Endothelial cell of umbilical vein (primary cell): ENCODE results near the gene FGF12. TPM values are rescaled to one million over a fixed set of nuclear protein-coding genes. Genes with fewer than 3 reads are reported as not detected.

Experiments
- BruUV-seq: library from RNA; stranded (reverse); fragments of 400-500 nt; replicated peaks from 2 replicates; lab custom pipeline; 2021; lab: Mats Ljungman, UMichigan
- CTCF ChIA-PET: fragments of 300-600, 350-600 bp; sonication (Branson Sonifier 250); formaldehyde crosslinking; loops from one replicate; lab custom pipeline; 2021; ENCODE audit warnings: antibody characterized with exemption, inconsistent platforms; lab: Charles Lee
- POLR2A ChIA-PET: fragments of 300-600, 350-600 bp; sonication (Branson Sonifier 250); formaldehyde crosslinking; loops from one replicate; lab custom pipeline; 2021; ENCODE audit warnings: antibody characterized with exemption, inconsistent platforms; lab: Charles Lee
- DNase-seq: peaks from one replicate; pipeline ENCODE4 v3.0.0-alpha.2; 2011; ENCODE audit warnings: low read depth, low spot score
- FAIRE-seq: peaks from 2 replicates; lab custom pipeline; 2011; peaks lifted over from hg19 to GRCh38; lab: Jason Lieb, UNC
- H2AFZ ChIP-seq: 2 replicates; pipeline ENCODE4 v1.6.0; 2012; ENCODE audit warnings: low read depth, low read length, control low read depth, inconsistent platforms
- H3K27ac ChIP-seq: 2 replicates; pipeline ENCODE4 v1.5.1; 2011; ENCODE audit warnings: low read depth, mild to moderate bottlenecking, control low read depth, low read length, moderate library complexity; ENCODE audit not compliant: insufficient read depth
- H3K27me3 ChIP-seq, 2 experiments: 2 replicates each; pipeline versions ENCODE4 v1.6.0 to v1.6.1; 2011; ENCODE audit warnings: low read length in 2 of 2, mixed read lengths in 1 of 2; ENCODE audit not compliant: control insufficient read depth in 2 of 2, insufficient read depth in 2 of 2
- H3K36me3 ChIP-seq, 2 experiments: 2 replicates in 1 of 2; 3 replicates in 1 of 2; pipeline ENCODE4 v1.5.1; 2011; ENCODE audit warnings: low read length in 2 of 2, mild to moderate bottlenecking in 1 of 2, moderate library complexity in 1 of 2; ENCODE audit not compliant: control insufficient read depth in 2 of 2, insufficient read depth in 2 of 2; ENCODE audit errors: extremely low read depth in 1 of 2
- H3K4me1 ChIP-seq: 3 replicates; pipeline ENCODE4 v1.5.1; 2011; ENCODE audit warnings: mild to moderate bottlenecking, low read length; ENCODE audit not compliant: control insufficient read depth, insufficient read depth; ENCODE audit errors: extremely low read depth
- H3K4me2 ChIP-seq: 2 replicates; pipeline ENCODE4 v1.6.1; 2011; ENCODE audit warnings: low read length, control low read depth, mixed read lengths; ENCODE audit not compliant: insufficient read depth
- H3K4me3 ChIP-seq, 3 experiments: fragments of 200-600 bp in 1 of 3; sonication (generic), shearing (Covaris generic) in 1 of 3; replicated peaks in 1 of 3; 2 replicates each; pipeline ENCODE4 v1.5.1; 2011 to 2016; ENCODE audit warnings: control low read depth in 3 of 3, low read length in 3 of 3, mild to moderate bottlenecking in 2 of 3, inconsistent platforms in 1 of 3, low read depth in 1 of 3, moderate library complexity in 1 of 3; ENCODE audit not compliant: insufficient read depth in 1 of 3
- H3K79me2 ChIP-seq: 2 replicates; pipeline ENCODE4 v1.6.0; 2012; ENCODE audit warnings: low read length, inconsistent platforms; ENCODE audit not compliant: control insufficient read depth, insufficient read depth
- H3K9ac ChIP-seq: replicated peaks from 2 replicates; pipeline ENCODE3; 2011; ENCODE audit warnings: low read length, control low read depth; ENCODE audit not compliant: insufficient read depth; ENCODE audit errors: extremely low read depth
- H3K9me1 ChIP-seq: replicated peaks from 3 replicates; pipeline ENCODE4 v1.6.0; 2011; ENCODE audit warnings: mild to moderate bottlenecking, low read length; ENCODE audit not compliant: control insufficient read depth, insufficient read depth; ENCODE audit errors: extremely low read depth
- H3K9me3 ChIP-seq: replicated peaks from 2 replicates; pipeline ENCODE4 v1.5.1; 2012; ENCODE audit warnings: low read length, inconsistent platforms; ENCODE audit not compliant: control insufficient read depth, insufficient read depth
- H4K20me1 ChIP-seq: replicated peaks from 2 replicates; pipeline ENCODE3; 2011; ENCODE audit warnings: mild to moderate bottlenecking, low read length; ENCODE audit not compliant: control insufficient read depth, insufficient read depth; ENCODE audit errors: extremely low read depth
- EZH2 ChIP-seq: IDR thresholded peaks from 2 replicates; pipeline ENCODE4 v1.6.1; 2012; ENCODE audit warnings: borderline replicate concordance, low read depth, mild to moderate bottlenecking, moderate library complexity, low read length, inconsistent platforms; ENCODE audit not compliant: severe bottlenecking
- FOS ChIP-seq: IDR thresholded peaks from 2 replicates; pipeline ENCODE4 v1.6.1; 2011; ENCODE audit warnings: mild to moderate bottlenecking, low read length, moderate library complexity, borderline replicate concordance; ENCODE audit not compliant: insufficient read depth
- GATA2 ChIP-seq: IDR thresholded peaks from 2 replicates; pipeline ENCODE4 v1.7.0; 2011; ENCODE audit warnings: low read depth, mild to moderate bottlenecking, moderate library complexity, mixed read lengths, low read length; ENCODE audit not compliant: insufficient read length, insufficient read depth
- JUN ChIP-seq: IDR thresholded peaks from 2 replicates; pipeline ENCODE4 v1.6.1; 2011; ENCODE audit warnings: borderline replicate concordance, low read depth; ENCODE audit not compliant: insufficient read length, insufficient read depth
- MYC ChIP-seq: IDR thresholded peaks from one replicate; pipeline ENCODE4 v1.6.1; 2011; ENCODE audit warnings: mild to moderate bottlenecking, low read depth, low read length
- POLR2A ChIP-seq: IDR thresholded peaks from 2 replicates; pipeline ENCODE4 v1.6.1; 2012; ENCODE audit warnings: low read depth, mild to moderate bottlenecking, control low read depth, low read length
- POLR2AphosphoS5 ChIP-seq: IDR thresholded peaks from 2 replicates; pipeline ENCODE4 v1.6.1; 2012; ENCODE audit warnings: low read depth, mild to moderate bottlenecking, control low read depth, low read length, moderate library complexity; ENCODE audit not compliant: insufficient read depth
- dilution Hi-C: fragments of 300-500 bp; cut with MboI; formaldehyde crosslinking; loops from one replicate; pipeline ENCODE4 v1.15.0; 2019; ENCODE audit warnings: low sequenced_read_pairs; ENCODE audit not compliant: extremely low pct_ligation_motif_present
- intact Hi-C: fragments of 100-400 bp; cut with micrococcal nuclease; formaldehyde crosslinking; loops from one replicate; pipeline ENCODE4 v1.10.0; 2022
- polyA plus RNA-seq, 4 experiments: library from polyadenylated mRNA; depleted of rRNA in 3 of 4; stranded (reverse) in 3 of 4; unstranded in 1 of 4; fragments of >200 nt; gene quantifications; 2 replicates each; pipeline versions ENCODE4 v1.2.1 to v1.2.3, GENCODE V29; 2011 to 2012; ENCODE audit warnings: missing spikeins in 1 of 4
- total RNA-seq: library from RNA; stranded (reverse); gene quantifications from 2 replicates; pipeline ENCODE4 v1.2.3, GENCODE V29; 2021
- TF ChIP-seq, protein P1 (sequence below): IDR thresholded peaks from 2 replicates; pipeline ENCODE4 v1.6.1; 2011; ENCODE audit not compliant: insufficient read depth, insufficient read length
- TF ChIP-seq, protein P2 (sequence below), 2 donors: IDR thresholded peaks; 1 replicate in 1 of 2; 2 replicates in 1 of 2; pipeline ENCODE4 v1.5.1; 2011; ENCODE audit warnings: low read length in 2 of 2, mild to moderate bottlenecking in 2 of 2, moderate library complexity in 2 of 2, control low read depth in 1 of 2, inconsistent platforms in 1 of 2, low read depth in 1 of 2; ENCODE audit not compliant: insufficient read depth in 1 of 2; ENCODE audit errors: extremely low read depth in 1 of 2

The FGF12 gene
- total and polyA plus RNA-seq, 2 donors (not counting 3 experiments of a cell fraction or from before 2014, with no cell fraction given), result 0.72 to 2.5 TPM

DNA sequence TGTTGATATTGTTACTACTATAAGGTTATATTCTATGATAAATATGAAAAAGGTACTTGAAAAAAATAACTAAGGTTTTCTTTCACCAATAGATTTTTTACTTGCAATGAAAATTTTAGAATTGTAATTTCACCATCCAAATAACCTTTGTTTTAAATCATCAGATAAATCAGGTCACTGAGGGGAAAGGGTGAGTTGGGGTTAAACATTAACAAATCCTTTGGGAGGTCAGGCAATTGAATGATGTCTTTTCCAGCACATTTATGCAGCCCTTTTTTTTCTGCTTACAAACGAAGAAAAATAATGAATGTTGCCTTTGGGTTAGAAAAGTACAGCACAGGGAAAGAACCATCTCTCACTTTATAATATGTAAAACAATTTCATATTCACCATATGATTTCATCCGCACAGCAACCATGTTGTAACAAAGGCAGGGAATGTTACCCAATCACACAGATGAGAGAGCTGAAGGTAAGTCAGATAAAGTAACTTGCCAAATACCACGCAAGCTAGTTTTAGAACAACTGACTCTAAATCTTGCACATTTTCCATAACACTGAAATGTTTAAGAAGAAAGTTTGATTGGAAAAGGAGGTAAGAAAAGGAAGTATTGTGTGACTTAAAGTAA lies 151.3 kb downstream of the FGF12 start:
- Histone ChIP-seq H2AFZ (no peak overlapping the region), H3K27me3 (peaks cover 3 to 10% of the 10 kb centered on the region in 2 experiments), H3K27ac (no peak overlapping the region), H3K4me2 (no peak overlapping the region), H3K9ac (no peak overlapping the region), H3K36me3 (no peaks in the 10 kb centered on the region), H3K9me1 (no peaks in the 10 kb centered on the region), H4K20me1 (no peaks in the 10 kb centered on the region), H3K4me1 (no peaks in the 10 kb centered on the region), H3K79me2 (no peaks in the 10 kb centered on the region), H3K9me3 (no peaks in the 10 kb centered on the region), H3K4me3 (no peak overlapping the region)
- CTCF ChIA-PET, result no interaction called here
- FAIRE-seq (no peak), DNase-seq (no peak)
- dilution Hi-C loops (no loop called here), intact Hi-C loops (no loop called here)
- TF ChIP-seq FOS (no peak), POLR2A (no peak), JUN (no peak), POLR2AphosphoS5 (no peak), GATA2 (no peak), MYC (no peak), EZH2 (no peak)
- TF ChIP-seq, protein P1, sequence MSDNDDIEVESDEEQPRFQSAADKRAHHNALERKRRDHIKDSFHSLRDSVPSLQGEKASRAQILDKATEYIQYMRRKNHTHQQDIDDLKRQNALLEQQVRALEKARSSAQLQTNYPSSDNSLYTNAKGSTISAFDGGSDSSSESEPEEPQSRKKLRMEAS, result no peak
- TF ChIP-seq, protein P2, sequence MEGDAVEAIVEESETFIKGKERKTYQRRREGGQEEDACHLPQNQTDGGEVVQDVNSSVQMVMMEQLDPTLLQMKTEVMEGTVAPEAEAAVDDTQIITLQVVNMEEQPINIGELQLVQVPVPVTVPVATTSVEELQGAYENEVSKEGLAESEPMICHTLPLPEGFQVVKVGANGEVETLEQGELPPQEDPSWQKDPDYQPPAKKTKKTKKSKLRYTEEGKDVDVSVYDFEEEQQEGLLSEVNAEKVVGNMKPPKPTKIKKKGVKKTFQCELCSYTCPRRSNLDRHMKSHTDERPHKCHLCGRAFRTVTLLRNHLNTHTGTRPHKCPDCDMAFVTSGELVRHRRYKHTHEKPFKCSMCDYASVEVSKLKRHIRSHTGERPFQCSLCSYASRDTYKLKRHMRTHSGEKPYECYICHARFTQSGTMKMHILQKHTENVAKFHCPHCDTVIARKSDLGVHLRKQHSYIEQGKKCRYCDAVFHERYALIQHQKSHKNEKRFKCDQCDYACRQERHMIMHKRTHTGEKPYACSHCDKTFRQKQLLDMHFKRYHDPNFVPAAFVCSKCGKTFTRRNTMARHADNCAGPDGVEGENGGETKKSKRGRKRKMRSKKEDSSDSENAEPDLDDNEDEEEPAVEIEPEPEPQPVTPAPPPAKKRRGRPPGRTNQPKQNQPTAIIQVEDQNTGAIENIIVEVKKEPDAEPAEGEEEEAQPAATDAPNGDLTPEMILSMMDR (IDR thresholded peaks at IDR 0.05; ENCODE audit: extremely low read depth in 1 of 2, insufficient read depth in 1 of 2, low read depth in 1 of 2, low read length in 2 of 2), result no peak
- POLR2A ChIA-PET, result no interaction called here
- no TSS peak for BruUV-seq
